Stimulated activated CD8-positive, alpha-beta memory T cell treated with anti-CD3 and anti-CD28 coated beads, Interleukin-2, amount 100 ng/mL, for 48 hours (primary cell): Measurements from ENCODE around the gene CYP26B1.

Source experiments
- DNase-seq, 2 donors: peaks; one replicate each; pipeline ENCODE4 v3.0.0-alpha.2; 2020; ENCODE audit warnings: low read depth in 2 of 2

The CYP26B1 gene, protein sequence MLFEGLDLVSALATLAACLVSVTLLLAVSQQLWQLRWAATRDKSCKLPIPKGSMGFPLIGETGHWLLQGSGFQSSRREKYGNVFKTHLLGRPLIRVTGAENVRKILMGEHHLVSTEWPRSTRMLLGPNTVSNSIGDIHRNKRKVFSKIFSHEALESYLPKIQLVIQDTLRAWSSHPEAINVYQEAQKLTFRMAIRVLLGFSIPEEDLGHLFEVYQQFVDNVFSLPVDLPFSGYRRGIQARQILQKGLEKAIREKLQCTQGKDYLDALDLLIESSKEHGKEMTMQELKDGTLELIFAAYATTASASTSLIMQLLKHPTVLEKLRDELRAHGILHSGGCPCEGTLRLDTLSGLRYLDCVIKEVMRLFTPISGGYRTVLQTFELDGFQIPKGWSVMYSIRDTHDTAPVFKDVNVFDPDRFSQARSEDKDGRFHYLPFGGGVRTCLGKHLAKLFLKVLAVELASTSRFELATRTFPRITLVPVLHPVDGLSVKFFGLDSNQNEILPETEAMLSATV

DNA sequence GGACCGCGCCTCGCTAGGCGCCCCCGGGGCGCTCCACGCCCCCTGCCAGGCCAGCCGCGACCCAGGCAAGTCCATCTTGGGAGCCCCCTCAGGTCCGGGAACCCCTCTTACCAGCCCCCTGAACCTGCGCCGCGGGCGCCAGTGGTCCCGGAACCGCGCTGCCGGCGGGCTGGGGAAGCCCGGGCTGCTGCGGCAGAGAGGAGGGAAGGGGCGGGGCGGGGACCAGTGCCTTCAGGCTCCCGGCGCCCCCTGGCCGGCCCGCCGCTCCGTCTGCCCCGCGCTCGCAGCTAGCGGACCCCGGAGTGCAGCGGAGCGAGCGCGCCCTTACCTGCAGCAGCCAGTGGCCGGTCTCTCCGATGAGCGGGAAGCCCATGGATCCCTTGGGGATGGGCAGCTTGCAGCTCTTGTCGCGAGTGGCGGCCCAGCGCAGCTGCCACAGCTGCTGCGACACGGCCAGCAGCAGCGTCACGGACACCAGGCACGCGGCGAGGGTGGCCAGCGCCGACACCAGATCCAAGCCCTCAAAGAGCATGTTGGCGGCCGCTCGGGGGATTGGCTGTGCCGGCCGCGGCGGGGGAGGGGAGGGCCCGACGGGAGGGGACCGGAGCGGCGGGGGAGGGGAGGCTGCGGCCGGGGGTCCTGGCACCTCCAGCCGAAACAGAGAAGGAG is at the start of gene CYP26B1:
Gene CYP26B1, minus strand, starts transcription at position 560 of the 669 bp plus-strand sequence. Its CDS starts 28 bp downstream, at position 532.
- no peak for DNase-seq

DNA sequence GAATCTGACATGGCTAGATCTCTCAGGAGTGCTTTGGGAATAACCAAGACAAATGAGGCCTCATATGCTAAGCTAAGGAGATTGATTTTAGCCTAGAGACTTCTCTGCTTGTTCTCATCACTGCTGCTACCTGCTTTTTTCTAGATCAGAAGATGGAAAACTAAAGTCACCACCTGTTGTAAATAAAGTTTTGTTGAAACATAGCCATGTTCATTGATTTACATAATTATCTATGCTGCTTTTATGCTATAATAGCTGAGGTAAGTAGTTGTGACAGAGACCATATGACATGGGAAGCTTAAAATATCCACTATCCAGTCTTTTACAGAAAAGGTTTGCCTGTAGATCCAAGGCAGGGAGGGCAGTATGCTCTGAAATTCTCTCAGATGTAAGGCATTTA is 46.1 kb upstream of the CYP26B1 start:
- no peak for DNase-seq

DNA sequence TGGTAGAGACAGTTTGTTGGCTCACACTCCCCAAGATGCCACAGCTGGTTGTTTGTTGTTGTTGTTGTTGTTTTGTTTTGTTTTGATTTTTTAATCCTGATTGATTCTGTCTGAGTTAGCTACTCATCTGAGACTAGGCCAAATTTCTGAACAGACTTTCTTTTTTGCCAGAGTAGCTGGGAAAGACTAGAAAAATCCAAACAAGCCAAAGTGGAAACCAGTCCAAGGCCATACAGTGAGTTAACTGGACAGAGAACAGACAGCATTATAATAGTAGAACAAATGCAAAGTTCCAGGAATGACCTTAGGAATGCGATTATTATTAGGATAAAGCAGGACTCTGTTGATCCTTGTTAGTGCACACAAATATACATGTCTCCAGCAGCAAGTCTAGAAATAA is 43.8 kb upstream of the CYP26B1 start:
- no peak for DNase-seq

DNA sequence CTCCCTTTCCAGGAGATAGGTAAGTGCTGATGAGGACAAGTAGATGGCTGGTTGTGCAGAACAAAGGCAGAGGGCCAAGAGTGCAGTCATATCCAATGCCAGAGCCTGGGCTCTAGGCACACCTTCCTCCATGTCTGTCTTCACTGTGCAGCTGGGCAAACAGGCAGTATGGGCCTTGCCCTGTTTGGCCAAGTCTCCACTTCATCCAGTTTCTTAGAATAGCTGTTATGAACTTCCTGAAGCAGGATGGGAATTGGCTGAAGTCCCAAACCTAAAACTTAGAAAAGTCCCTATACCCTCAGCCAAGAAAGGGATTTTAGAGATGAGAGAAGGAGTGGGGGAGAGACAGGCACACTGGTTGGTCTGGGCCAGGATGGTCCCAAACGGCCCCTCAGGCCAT is 37.5 kb upstream of the CYP26B1 start:
- DNase-seq = no peak

DNA sequence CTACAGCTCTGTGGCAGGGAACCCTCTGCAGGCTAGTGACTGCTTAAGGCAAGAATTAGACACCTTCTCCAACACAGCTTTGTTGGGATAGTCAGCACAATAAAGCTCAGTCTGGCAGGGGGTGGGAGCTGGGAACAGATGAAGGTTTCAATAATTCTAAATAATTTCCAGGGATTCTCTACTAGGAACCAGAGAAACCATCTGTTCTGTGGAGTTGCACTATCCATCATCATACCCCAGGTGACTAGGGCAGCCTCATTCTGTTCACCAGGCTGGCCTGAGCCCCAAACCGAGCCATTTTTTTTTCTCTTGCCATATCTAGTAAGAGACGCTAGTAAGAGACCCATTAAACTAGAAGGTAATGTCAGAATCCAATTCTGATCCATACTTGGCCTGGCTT is 35.8 kb upstream of the CYP26B1 start:
- DNase-seq = no peak

DNA sequence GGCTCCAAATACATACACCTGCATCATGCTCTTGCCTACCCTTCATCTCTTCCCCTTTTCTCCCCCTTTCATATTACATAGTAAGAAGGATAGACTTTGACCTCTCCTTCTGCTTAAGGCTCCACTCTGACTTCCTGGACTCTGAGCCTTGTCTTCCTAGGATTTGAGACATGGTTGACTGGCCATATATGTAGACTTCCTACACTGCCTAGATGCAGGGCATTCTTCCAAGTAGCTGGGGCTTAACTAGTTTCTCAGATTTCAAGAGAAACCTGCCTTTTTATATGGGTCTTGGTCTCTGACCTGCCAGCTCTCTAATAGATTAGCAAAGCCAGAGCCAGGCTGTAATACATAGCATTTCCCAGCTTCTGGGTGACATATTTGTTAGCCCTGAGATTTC is 35.4 kb upstream of the CYP26B1 start:
- DNase-seq = no peak

DNA sequence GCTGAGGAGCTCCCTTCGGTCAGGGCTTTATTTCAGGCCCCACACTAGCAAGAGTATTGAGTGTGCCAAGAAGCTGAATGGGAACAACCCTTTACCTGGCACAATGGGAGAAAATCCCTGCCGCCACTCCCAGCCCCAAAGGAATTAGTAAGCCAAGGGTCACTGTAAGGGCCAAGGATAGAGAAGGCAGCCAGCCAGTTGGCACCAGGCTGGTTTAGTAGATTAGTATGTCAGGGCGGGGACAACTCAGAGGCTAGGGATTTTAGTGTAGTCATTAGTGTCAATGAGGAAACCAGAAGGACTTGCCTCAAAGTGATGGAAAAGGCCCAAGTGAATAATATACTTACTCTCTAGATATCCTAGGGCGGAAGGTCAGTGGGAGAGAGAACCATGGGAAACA is 34.9 kb upstream of the CYP26B1 start:
- no peak for DNase-seq

DNA sequence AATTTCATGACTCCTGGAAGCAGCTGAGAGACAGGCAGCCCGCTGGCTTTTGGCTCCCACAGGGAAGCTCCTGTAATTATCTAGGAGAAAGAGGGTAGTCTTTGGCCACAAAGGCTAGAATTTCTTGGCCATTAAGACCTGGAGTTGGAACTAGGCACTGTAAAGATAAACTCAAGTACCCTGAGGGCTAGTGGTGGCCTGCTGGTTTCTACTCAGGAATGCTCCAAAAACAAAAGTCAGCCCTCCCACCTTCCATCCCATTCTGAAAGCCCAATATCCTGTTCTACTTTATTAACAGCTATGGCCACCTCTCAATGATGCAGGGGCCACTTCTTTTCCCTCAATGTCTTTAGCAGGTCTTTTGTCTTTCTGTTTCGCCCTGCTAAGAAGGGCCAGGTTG is 34.0 kb upstream of the CYP26B1 start:
- DNase-seq = no peak

DNA sequence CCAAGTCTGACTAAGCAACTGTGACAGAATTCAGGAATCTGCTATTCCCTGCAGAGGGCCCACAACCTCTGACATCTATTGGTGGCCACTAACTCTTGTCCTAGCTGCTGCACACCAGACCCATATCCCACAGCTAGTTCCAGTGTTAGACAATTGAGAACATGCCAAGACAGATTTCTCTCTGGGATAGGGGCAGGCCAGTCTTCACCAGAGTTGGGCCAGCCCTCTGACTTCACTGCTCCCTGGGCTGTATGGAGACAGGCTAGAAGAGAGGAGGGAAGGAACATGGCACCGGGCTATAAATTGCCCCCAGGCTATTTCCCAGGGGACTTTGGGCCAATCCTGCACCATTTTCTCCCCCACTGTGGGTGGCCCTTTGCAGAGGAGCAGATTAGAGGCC is 32.7 kb upstream of the CYP26B1 start:
- no peak for DNase-seq

DNA sequence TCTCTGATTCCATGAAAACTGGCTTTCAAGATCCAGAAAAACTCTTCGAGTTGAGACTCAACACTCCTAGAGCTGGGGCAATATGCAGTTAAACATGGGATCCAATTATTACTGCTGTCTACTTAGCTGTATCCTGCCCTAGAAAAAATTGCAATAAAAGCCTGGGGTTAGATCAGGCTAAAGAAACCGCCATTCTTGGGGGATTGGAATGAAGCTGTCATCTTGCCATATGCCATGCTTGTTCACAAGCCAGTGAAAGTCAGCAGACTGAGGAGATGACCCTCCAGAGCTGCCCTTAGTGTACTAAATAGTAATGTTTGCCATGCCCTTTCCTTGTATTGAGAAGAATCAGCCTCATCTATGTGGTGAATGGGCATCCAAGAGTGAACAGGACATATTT is 30.9 kb upstream of the CYP26B1 start:
- DNase-seq = no peak

DNA sequence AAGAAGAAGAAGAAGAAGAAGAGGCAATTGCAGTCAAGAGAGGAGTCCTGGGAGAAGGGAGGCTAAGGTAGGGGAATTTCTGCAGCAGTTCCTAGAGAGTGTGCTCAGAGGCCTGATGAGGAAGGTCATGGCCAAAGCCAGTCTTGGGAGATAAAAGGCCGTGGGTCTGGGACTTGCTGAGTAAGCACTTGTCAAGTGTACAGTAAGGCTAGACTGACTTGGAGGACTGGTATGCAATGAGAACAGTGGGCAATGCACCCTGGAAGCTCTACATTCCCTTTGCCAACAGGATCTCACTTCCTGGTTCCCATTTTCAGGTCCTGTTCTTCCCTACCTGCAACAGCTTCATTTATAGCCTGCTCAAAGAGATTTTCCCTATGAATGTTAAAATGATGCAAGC is 28.6 kb upstream of the CYP26B1 start:
- DNase-seq = no peak

DNA sequence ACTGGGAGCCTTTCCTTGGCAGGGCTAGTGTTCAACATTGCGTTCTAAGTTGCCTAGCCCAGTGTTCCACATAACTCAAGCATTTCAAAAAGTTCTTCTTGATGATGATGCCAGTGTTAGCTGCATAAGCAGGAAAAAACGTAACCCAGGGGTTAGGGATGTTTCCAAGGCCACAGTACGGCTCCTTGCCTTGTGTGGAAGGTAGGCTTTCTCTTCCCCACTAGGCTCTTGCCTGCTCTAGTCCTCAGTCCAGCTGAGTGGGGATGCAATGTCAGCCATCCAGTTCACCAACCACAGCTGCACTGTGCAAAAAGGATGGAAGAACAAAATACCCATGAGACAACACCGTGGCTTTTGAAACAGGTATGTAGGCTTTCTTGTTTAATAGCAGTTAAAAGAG is 28.0 kb upstream of the CYP26B1 start:
- DNase-seq = no peak

DNA sequence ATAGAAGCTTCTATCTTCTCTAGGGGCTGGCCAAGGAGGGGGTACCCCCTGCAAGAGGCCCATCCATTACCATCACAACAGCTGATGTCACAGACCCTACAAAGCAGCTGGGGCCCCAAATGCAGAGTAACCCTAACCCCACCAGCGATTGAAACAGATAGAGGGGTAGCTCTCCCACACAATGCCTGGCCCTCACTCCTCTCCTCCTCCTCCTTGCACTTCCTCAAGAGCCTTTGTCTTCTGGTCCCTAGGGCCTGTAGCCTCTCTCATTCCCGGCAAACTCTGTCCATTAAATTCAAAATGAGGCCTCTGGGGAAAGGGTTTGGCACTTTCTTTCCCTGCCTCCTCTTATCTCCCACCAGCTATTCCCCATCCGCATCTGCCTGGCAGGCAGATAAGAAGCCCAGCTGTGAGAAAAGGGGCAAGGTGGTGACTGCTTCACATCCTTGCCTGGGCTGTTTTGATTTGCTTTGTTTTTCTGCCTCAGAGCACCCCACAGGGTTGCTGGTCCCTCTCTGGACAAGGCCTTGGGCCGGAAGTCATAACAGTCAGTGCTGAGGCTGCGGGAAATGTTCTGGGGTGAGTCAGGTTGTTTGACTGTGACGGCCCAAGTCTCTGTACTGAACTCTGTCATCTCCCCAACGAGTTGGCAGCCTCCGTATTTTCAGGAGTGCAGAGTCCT is 26.1 kb upstream of the CYP26B1 start:
- no peak for DNase-seq

DNA sequence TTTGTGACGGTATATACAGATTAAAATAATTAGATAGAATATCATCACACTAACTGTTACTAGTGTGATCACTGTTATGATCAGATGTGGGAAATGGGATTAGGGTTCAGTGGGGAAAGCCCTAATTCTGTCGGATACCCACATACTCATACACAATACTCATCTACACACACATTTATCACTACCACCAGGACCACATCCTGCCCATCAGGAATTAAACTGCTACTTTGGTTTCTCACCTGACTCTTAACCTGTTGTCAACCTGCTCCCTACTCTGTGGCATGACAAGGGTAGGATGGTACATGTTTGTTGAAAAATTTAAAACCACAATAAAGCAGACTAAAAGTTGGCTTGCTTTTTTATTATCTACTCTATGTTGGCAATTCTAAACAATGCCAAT is 24.8 kb upstream of the CYP26B1 start:
- no peak for DNase-seq

DNA sequence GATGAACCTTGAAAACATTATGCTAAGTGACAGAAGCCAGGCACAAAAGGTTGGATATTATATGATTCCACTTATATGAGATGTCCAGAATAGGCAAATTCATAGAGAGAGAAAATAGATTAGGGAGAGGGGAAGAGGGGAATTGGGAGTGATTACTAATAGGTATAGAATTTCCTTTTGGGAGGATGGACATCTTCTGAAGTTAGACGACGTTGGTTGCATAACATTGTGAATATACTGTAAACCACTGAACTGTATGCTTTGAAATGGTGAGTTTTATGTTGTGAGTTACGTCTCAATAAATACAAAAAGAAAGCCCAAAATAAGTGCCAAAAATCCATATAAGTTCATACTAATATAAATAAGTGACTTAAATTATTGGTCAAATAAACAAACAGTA is 18.6 kb upstream of the CYP26B1 start:
- DNase-seq = no peak

DNA sequence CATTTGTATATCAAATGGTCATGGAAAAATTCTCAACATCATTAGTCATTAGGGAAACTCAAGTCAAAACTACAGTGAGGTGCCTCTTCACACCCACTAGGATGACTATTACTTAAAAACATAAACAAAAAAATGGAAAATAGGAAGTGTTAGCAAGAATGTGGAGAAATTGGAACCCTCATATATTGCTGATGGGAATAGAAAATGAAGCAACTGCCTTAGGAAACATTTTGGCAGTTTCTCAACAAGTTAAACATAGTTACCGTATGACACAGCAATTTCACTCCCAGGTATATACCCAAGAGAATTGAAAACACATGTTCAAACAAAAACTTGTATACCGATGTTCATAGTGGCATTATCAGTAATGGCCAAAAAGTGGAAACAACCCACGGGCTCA is 18.1 kb upstream of the CYP26B1 start:
- no peak for DNase-seq

DNA sequence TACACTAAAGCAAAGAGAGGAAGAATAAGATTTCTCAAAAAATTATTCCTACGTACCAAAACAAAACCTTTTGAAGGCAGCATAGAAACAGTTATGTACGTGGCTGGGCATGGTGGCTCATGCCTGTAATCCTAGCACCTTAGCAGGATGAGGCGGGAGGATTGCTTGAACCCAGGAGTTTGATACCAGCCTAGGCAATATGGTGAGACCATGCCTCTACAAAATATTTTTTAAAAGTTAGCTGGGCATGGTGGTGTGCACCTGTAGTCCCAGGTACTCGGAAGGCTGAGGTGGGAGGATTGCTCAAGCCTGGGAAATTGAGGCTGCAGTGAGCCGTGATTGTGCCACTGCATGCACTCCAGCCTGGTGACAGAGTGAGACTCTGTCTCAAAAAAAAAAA is 14.9 kb upstream of the CYP26B1 start:
- DNase-seq = no peak

DNA sequence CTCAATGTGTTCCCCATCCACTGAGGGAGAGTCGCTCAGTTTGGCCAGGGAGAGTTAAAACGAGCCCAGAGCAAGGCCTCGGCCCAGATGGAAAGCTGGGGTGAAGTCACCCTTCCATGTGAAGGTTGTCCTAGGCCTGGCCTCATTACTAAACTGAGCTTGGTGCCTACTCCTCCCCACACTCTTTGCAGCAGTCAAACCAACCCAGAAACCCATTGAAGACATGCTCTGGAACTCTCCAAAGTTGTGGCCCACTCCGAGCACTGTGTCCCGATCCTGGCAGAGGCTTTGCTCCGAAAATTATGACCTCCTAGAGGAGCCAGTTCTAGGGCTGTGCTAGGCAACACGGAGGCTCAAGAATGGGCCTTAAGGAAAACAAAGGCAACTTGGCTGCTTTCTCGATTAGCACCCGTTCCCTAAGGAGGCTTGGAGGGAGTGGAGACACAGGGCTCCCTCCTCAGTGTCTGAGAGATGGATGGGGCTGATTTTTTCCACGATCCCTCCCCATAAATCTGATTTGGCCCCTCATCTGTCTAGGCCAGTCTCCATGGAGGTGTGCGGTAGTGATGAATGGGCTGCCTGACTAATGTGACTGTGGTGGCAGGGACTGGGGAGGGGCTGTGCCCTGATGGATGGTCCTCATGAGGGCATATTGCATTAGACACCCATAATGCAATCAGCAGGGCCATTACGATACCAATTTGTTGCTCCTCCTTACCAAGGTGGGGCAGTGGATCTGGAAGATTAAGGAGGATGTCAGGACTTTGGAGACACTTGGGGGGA is 11.7 kb upstream of the CYP26B1 start:
- DNase-seq = no peak

DNA sequence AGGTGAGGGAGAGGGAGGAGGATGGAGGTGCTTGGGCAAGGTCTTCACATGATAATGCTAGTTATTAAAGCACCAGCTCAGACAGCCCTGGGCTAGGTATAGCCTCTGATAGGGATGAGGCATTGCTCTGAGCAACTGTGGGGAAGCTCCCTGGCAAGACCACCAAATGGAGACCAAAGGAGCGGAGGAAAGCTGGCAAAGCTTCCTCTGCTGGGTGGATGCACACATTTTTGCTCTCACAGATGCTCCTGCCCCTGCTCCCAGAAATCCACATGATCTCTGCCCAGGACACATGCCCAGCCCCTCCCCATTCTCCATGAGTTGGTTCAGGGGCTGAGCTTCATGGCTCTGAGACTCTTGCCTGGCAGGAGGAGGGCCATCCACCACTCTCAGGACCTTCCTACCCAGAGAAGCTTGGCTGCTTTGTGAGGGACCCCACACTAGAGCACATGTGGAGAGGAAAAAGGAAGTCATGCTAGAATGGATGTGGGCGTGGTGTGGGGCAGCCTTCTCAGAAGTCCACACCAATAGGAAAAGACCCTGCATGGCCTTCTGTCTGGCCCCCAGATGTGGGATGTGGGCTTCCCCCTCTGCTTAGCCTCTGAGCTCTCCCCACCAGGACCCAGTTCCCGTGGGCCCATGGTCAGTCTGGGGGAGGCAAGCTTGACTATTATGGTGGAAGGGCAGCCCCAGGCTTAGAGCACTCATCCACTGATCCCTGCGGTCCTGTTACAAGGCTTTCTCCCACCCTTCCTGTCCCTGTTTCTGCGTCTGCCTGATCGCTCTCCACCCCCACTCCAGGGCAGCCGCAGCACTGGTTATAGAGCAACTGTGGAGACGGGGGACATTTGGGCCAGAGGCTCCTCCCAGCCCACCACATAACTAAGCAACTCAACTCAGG is 10.5 kb upstream of the CYP26B1 start:
- DNase-seq = no peak

DNA sequence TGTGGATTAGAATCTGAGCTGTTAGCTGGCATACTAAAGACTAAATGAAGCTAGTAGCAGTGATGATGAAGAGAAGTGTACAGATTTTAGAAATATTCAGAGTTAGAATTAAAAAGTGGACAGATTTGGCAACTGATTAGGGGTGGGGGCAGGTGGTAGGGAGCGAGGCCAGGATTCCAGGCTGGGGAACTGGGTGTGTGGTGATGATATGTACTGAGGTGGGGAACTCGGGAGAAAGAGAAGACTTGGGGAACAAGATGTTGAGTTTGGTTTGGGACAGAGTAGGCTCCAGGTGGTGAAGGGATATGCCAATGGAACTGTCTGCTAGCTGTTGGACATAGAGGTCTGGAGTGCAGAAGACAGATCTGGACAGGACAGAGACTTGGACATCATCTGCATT is 9.2 kb upstream of the CYP26B1 start:
- no peak for DNase-seq

DNA sequence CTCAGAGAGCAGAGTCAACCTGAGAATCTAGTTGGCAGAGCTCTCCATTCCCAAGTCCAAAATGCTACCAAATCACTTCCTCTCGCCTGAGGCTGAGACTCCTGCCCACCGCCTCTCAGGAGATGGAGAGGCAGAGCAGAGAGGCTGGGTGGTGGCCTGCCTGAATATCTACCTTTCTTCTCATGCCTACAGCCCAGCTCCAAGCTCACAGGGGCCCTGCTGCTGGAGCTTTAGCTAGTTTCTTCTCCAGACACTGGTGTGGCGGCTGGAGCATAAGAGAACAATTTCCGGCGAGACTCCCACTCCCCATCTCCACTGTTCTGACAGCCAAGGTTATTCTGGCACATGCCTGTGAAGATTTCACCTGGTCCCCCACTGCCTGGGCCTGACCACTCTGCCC is 8.1 kb upstream of the CYP26B1 start:
- DNase-seq = no peak
